ENCODE results near the gene BCKDHA. TPM values are rescaled to one million over a fixed set of nuclear protein-coding genes. Genes with fewer than 3 reads are reported as not detected.

Gene BCKDHA
- total and polyA plus RNA-seq, 9 donors: 3.8 to 43.8 (median 19.0) TPM

Small RNA genes lying within 50 kb of the gene (small RNA-seq; reads per million reads assigned to genes)
- gene RF00017: not detected

Other genes with a start within 250 kb of the BCKDHA start
- 1 to 10 TPM in 5 of 7 donors, under 1 TPM in 2; 0.33 to 6.9 (median 1.3) TPM for gene CYP2S1, start 204.6 kb upstream of the BCKDHA start, total RNA-seq
- gene CYP2S1, start 204.6 kb upstream of the BCKDHA start, polyA plus RNA-seq: under 1 TPM; 0.15 to 0.40 TPM
- gene AXL, start 178.6 kb upstream of the BCKDHA start, total RNA-seq: 10 to 100 TPM; 24.0 to 67.7 (median 36.1) TPM
- gene AXL, start 178.6 kb upstream of the BCKDHA start, polyA plus RNA-seq: 10 to 100 TPM; 18.1 to 34.7 TPM
- gene HNRNPUL1, start 133.4 kb upstream of the BCKDHA start, total RNA-seq: 100 to 1,000 TPM; 102 to 259 (median 223) TPM
- 100 to 1,000 TPM; 144 to 211 TPM for gene HNRNPUL1, start 133.4 kb upstream of the BCKDHA start, polyA plus RNA-seq
- gene CCDC97, start 87.6 kb upstream of the BCKDHA start, total RNA-seq: 10 to 100 TPM; 12.8 to 46.1 (median 32.1) TPM
- gene CCDC97, start 87.6 kb upstream of the BCKDHA start, polyA plus RNA-seq: 10 to 100 TPM; 17.4 to 23.6 TPM
- gene TGFB1, start 43.9 kb upstream of the BCKDHA start, total RNA-seq: 10 to 100 TPM in 6 of 7 donors, 1 to 10 TPM in 1; 9.1 to 31.8 (median 22.1) TPM
- 10 to 100 TPM; 14.2 to 18.1 TPM for gene TGFB1, start 43.9 kb upstream of the BCKDHA start, polyA plus RNA-seq
- 1 to 10 TPM; 2.6 to 6.5 (median 4.7) TPM for gene B9D2, start 33.7 kb upstream of the BCKDHA start, total RNA-seq
- 1 to 10 TPM in 1 of 2 donors, under 1 TPM in 1; 0.83 to 7.2 TPM for gene B9D2, start 33.7 kb upstream of the BCKDHA start, polyA plus RNA-seq
- 10 to 100 TPM in 3 of 7 donors, 1 to 10 TPM in 4; 6.5 to 22.3 (median 9.9) TPM for gene TMEM91, start 21.3 kb upstream of the BCKDHA start, total RNA-seq
- gene TMEM91, start 21.3 kb upstream of the BCKDHA start, polyA plus RNA-seq: 10 to 100 TPM in 1 of 2 donors, 1 to 10 TPM in 1; 6.2 to 16.1 TPM
- 10 to 100 TPM in 4 of 7 donors, 1 to 10 TPM in 3; 6.6 to 25.0 (median 13.8) TPM for gene EXOSC5, start 459 bp upstream of the BCKDHA start, total RNA-seq
- 10 to 100 TPM in 1 of 2 donors, 1 to 10 TPM in 1; 1.5 to 24.6 TPM for gene EXOSC5, start 459 bp upstream of the BCKDHA start, polyA plus RNA-seq
- gene B3GNT8, start 29.6 kb downstream of the BCKDHA start, total RNA-seq: 1 to 10 TPM in 4 of 7 donors, under 1 TPM in 3; 0.51 to 2.2 (median 1.2) TPM
- gene B3GNT8, start 29.6 kb downstream of the BCKDHA start, polyA plus RNA-seq: 1 to 10 TPM in 1 of 2 donors, not detected in 1; 1.1 TPM
- 10 to 100 TPM; 23.1 to 35.9 (median 33.1) TPM for gene DMAC2, start 42.1 kb downstream of the BCKDHA start, total RNA-seq
- 10 to 100 TPM; 31.0 TPM for gene DMAC2, start 42.1 kb downstream of the BCKDHA start, polyA plus RNA-seq
- not detected for gene ERICH4, start 45.3 kb downstream of the BCKDHA start, total RNA-seq
- gene ERICH4, start 45.3 kb downstream of the BCKDHA start, polyA plus RNA-seq: not detected
- 1 to 10 TPM in 3 of 7 donors, under 1 TPM in 2, not detected in 2; 0.25 to 1.8 (median 1.1) TPM for gene CEACAM21, start 178.3 kb downstream of the BCKDHA start, total RNA-seq
- gene CEACAM21, start 178.3 kb downstream of the BCKDHA start, polyA plus RNA-seq: 10 to 100 TPM in 1 of 2 donors, 1 to 10 TPM in 1; 3.0 to 11.4 TPM
- gene CEACAM4, start 229.3 kb downstream of the BCKDHA start, total RNA-seq: under 1 TPM in 3 of 7 donors, not detected in 4; 0.18 to 0.74 (median 0.40) TPM
- gene CEACAM4, start 229.3 kb downstream of the BCKDHA start, polyA plus RNA-seq: under 1 TPM; 0.27 to 0.32 TPM